ENCODE results near the gene CDK15. TPM values are rescaled to one million over a fixed set of nuclear protein-coding genes. Genes with fewer than 3 reads are reported as not detected.

CDK15 gene
- total RNA-seq, 2 donors from 2014 or later: 0.52 TPM; not detected in 1

DNA sequence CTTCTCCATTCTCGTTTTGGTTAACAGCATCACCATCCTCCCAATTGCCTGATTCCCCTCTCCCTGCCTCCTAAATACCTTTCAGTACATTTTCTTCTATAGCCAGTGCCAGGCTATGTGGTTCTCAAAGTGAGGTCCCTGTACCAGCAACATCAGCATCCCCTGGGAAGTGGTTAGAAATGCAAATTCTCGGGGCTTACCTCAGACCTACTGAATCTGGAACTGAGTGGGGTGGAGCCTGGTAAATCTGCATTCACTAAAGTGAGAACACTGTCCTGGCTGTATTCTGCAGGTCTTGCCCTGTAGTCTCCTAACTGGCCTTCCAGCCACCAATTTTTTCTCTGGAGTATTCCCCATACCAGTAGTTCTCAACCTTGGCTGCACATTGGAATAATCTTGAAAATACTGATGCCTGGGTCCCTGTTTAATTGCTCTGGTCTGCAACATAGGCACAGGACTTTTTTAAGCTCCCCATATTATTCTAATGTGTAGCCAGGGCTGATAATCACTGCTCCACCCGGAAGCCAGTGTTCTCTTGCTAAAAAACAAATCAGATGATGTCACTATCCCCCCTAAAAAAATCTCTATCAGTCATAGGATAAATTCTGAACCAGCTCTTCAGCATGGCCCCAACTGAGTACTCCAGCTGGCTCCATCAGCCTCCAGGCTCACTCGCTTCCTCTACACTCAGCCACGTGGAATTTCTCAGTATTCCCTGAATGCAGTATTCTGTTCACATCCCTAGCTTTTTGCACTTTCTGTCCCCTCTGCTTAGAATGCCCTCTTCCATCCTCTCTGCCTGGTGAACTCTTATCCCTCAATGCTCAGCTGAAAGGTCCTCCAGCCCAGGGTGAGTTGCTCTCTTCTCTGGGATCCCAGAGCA is 98.4 kb downstream of the CDK15 start:
- intact Hi-C loops (cut with DNase I): no loop called here
- no peaks in the 10 kb centered on the region for H3K4me1 ChIP-seq
- DNase-seq (no peak), ATAC-seq (no peak)
- no peak for TF ChIP-seq POLR2A (IDR thresholded peaks at IDR 0.05)
- TF ChIP-seq, protein P1, sequence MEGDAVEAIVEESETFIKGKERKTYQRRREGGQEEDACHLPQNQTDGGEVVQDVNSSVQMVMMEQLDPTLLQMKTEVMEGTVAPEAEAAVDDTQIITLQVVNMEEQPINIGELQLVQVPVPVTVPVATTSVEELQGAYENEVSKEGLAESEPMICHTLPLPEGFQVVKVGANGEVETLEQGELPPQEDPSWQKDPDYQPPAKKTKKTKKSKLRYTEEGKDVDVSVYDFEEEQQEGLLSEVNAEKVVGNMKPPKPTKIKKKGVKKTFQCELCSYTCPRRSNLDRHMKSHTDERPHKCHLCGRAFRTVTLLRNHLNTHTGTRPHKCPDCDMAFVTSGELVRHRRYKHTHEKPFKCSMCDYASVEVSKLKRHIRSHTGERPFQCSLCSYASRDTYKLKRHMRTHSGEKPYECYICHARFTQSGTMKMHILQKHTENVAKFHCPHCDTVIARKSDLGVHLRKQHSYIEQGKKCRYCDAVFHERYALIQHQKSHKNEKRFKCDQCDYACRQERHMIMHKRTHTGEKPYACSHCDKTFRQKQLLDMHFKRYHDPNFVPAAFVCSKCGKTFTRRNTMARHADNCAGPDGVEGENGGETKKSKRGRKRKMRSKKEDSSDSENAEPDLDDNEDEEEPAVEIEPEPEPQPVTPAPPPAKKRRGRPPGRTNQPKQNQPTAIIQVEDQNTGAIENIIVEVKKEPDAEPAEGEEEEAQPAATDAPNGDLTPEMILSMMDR (IDR thresholded peaks at IDR 0.05): no peak
- WGBS, 2 donors: 44 to 53% methylated on average over 5 of the region's 5 CpGs
- H3K27ac ChIP-seq: no peak overlapping the region
- no peaks in the 10 kb centered on the region for H3K9me3 ChIP-seq
- no peak overlapping the region for H3K4me3 ChIP-seq
- H3K27me3 ChIP-seq: no peaks in the 10 kb centered on the region
- H3K36me3 ChIP-seq (replicated peaks in 1 of 2; ENCODE audit: insufficient read depth in 1 of 2, low read depth in 2 of 2): no peaks in the 10 kb centered on the region

DNA sequence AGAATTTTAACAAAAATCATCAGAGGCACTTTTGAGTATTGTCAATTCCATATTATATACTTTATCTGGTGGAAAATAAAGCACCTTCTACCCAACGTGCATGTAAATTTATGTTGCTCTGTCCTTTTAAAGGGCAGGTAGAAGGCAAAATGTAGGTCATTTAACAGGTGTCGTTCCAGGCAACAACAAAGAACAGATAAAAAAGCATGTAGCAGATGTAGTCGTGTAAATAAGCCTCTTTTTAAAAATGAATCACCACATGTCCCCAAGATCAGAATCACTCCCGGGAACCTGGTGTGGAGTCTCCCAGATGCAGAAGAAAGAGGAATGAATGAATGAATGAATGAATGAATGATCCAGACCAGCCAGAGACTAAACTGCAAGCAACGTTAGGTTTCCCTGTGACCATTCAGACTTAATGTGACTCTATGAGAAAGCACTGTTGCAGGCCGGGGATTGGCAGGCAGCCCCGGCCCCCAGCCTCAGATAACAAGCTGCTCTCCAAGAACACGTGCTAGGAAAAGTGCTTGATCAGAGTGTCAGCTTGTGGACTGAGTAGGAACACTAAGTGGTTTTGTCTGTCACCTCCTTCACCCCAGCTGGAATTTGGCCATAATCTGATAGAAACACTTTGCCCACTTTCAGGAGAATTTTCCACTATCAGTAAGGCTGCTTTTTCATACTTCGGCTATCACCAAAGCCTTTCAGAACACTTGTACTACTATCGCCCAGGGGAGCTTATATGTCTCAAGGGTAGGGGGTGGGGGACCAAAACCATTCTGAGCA is 100.6 kb downstream of the CDK15 start:
- H3K36me3 ChIP-seq (replicated peaks in 1 of 2; ENCODE audit: insufficient read depth in 1 of 2, low read depth in 2 of 2): no peaks in the 10 kb centered on the region
- intact Hi-C loops (cut with DNase I): no loop called here
- WGBS, 2 donors: 32 to 38% methylated on average over 10 of the region's 10 CpGs
- no peak for ATAC-seq
- H3K4me1 ChIP-seq: no peaks in the 10 kb centered on the region
- no peak for DNase-seq
- H3K9me3 ChIP-seq: no peaks in the 10 kb centered on the region
- no peaks in the 10 kb centered on the region for H3K27me3 ChIP-seq
- TF ChIP-seq POLR2A (IDR thresholded peaks at IDR 0.05): no peak
- TF ChIP-seq, protein P1 (IDR thresholded peaks at IDR 0.05): no peak
- H3K4me3 ChIP-seq: no peak overlapping the region
- H3K27ac ChIP-seq: no peak overlapping the region

DNA sequence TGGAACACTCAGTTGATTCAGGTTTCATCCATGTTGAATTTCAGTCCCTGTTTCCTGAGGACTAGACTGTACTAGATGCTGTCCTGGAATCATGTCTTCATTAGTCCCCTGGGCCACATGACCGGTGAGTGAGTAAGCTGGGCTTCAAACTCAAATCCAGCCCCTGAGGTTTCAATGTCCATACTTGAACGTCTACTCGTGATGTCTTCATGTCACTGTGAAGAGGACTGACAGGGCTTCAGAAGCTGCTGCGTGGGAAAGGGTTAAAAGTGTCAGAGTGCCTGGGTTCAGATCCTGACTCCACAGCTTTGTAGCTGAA is 101.2 kb downstream of the CDK15 start:
- H3K4me1 ChIP-seq: no peaks in the 10 kb centered on the region
- intact Hi-C loops (cut with DNase I): no loop called here
- TF ChIP-seq POLR2A (IDR thresholded peaks at IDR 0.05): no peak
- TF ChIP-seq, protein P1 (IDR thresholded peaks at IDR 0.05): no peak
- no peaks in the 10 kb centered on the region for H3K27me3 ChIP-seq
- H3K4me3 ChIP-seq: no peak overlapping the region
- ATAC-seq (no peak), DNase-seq (no peak)
- 71 to 81% methylated on average over 4 of the region's 4 CpGs for WGBS, 2 donors
- no peaks in the 10 kb centered on the region for H3K9me3 ChIP-seq
- no peak overlapping the region for H3K27ac ChIP-seq
- no peaks in the 10 kb centered on the region for H3K36me3 ChIP-seq (replicated peaks in 1 of 2; ENCODE audit: insufficient read depth in 1 of 2, low read depth in 2 of 2)

DNA sequence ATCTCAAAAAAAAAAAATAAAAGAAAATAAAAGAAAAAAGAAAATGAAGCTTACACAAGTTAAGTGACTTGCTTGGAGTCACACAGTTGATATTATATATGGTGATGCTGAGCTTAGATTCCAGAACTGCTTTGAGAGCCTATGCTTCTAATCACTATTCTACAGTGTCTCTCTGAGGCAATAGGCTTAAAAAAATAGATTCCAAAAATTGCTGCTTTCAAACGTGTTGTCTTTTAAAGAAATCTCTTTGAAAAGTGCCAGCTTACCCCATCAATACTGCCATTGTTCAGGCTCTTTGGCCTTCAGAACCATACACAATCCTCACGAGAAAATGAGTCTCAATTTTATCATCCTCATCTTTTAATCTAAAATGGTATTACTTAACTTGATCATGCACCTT is 102.6 kb downstream of the CDK15 start:
- Histone ChIP-seq H3K4me3 (no peak overlapping the region), H3K36me3 (replicated peaks in 1 of 2; ENCODE audit: insufficient read depth in 1 of 2, low read depth in 2 of 2) (no peaks in the 10 kb centered on the region), H3K27ac (no peak overlapping the region), H3K27me3 (no peaks in the 10 kb centered on the region), H3K9me3 (no peaks in the 10 kb centered on the region), H3K4me1 (no peaks in the 10 kb centered on the region)
- intact Hi-C loops (cut with DNase I): no loop called here
- no peak for DNase-seq
- ATAC-seq: no peak
- WGBS, 2 donors: 35 to 53% methylated on average over 2 of the region's 2 CpGs
- TF ChIP-seq POLR2A (IDR thresholded peaks at IDR 0.05): no peak
- TF ChIP-seq, protein P1 (IDR thresholded peaks at IDR 0.05): no peak

All from body of pancreas (tissue), 4 donors.